CD4-positive, alpha-beta T cell treated with Interleukin-6 at 100 ng/mL for 8 hours (primary cell): ENCODE results near the gene GATB.
"Not testable (repeated sequence)": the region's sequence is repeated elsewhere in the genome, so short reads cannot be mapped to it uniquely, and the experiment has no call there.

ENCODE experiments used
- DNase-seq: peaks from one replicate; pipeline ENCODE4 v3.0.0-alpha.2; 2020; ENCODE audit warnings: mixed read lengths, low spot score

Gene GATB

DNA sequence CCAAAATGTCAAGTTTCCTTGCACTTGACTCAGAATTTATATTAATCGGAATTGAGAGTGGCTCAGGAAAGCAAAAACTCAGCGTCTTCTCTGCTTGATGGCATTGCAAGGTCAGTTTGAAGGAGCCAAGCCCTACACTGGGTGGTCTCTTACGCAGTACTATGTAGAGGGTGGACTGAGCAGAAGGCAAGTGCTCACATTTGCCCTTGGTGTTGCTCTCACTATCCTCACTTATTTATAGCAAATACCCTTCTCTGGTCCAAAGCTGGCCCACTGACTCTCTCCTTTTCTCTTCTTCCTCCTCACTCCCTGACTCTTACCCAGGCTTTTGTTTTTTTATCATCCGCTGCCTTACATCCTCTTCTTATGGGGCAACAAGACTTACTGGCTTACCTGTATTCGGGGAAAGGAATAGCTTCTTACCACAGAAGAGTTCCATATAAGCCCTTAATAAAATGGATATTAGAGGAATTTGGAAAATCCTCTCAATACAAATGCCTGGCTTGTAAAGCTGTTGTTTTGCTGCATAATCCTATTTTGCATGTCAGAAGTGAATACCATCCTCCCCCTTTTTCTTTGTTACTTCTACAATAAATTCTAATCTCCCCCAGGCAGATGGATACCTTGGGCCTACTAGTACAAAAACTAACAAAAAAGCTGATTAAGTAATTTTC lies 24.8 kb upstream of the GATB start:
- DNase-seq = no peak

GRCh38 chr4:151784706-151785105 lies 23.9 kb upstream of the GATB start:
- no peak for DNase-seq

GRCh38 chr4:151783867-151784266 lies 23.1 kb upstream of the GATB start:
- no peak for DNase-seq

DNA sequence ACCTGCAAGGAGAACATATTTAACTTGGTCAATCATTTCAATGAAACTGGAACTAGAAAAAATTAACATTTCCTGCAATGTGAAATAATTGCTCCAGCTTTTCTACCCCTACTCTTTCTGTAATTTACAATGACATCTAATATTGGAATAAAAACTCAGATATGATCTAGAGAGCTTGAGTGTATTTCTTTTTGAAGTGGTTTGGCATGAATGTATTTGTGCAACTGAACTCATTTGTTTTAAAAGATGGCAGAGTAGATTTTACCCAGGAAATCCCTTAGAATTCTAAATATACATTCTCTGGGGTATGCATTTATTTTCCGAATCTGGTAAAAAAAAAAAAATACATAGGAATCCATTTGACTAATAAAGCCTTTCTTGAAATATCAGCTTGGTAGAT lies 21.5 kb upstream of the GATB start:
- DNase-seq = no peak

GRCh38 chr4:151781026-151781425 lies 20.2 kb upstream of the GATB start:
- no peak for DNase-seq

DNA sequence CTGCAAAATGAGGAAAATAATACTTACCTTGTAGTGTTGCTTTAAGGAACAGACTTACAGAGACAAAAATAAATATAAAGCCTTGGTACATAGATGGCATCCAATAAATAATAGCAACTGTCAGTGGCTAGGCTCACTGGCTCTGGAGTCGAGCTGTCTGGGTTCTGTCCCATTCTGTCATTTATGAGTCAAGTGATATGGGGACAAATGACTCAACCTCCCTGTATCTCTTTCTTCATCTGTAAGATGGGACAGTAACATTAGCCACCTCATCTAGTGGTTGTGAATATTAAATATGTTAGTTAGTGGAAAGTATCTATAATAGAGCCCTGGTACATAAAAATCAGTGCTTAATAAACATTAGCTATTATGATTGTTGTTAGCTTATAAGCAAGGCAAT lies 16.7 kb upstream of the GATB start:
- DNase-seq = no peak

DNA sequence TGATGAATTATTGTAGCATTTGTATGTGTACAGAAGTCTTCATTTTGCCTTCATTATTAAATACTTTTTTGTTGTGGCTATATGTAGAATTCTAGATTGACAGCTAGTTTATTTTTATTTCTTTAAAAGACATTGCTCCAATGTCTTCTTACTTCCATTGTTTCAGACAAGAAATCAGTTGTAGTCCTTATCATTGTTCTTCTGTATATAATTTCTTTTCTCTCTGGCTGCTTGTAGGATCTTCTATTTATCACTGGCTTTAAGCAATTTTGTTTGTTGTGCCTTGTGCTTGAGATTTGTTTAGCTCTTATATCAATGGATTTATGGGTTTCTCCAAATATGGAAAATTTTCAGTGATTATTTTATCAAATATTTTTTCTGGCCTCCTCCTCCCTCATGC lies 13.5 kb upstream of the GATB start:
- no peak for DNase-seq

DNA sequence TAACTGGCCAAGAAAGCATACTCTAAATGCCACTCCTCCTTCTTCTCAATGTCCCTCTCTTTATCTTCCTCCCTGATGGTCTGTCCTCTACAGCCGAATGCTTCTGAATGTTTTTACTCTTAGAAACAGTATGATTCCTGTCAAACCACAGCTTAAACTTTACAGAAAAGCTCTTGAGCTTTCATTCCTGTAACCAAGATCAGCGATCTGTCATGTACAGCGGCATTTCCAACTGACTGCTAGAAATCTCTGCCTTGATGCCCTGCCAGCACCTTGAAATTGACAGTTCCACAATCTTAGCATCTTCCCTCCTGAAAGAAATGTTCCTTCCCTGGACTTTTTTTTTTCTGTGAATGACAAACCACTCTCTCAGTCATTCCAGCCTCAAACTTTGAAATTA lies 11.5 kb upstream of the GATB start:
- DNase-seq = no peak

DNA sequence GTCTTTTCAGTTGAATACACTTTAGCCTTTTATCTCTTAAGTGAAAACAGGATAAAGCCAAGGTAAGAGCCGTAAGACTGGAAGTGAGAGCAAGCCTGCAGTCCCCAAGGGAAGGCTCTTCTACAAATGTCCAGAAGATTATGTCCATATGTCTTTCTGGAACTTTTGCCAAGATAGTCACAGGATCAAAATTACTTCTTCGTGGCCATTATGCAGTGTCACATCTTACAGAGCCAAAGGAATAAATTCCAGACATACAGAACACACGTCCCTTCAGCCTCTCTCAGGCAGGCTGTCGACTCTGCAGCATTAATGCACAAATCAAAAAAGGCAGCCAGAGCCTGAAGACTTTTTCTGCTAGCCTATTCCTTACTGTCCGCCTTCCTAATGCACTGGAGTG lies 10.9 kb upstream of the GATB start:
- no peak for DNase-seq

GRCh38 chr4:151770154-151770553 lies 9.3 kb upstream of the GATB start:
- DNase-seq = no peak

- DNase-seq = no peak
These were observed 8.0 kb upstream of the GATB start for GRCh38 chr4:151768835-151769234.

DNA sequence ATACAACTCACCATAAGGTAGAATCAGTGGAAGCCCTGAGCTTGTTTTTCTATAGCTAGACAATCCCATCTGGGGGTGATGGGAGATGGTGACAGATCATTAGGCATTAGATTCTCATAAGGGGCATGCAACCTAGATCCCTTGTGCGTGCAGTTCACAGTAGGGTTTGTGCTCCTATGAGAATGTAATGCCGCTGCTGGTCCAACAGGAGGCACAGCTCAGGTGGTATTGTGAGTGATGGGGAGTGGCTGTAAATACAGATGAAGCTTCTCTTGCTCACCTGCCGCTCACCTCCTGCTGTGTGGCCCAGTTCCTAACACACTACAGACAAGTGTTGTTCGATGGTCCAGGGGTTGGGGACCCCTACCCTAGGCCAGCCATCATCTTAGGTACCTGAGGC lies 5.9 kb upstream of the GATB start:
- DNase-seq = no peak

DNA sequence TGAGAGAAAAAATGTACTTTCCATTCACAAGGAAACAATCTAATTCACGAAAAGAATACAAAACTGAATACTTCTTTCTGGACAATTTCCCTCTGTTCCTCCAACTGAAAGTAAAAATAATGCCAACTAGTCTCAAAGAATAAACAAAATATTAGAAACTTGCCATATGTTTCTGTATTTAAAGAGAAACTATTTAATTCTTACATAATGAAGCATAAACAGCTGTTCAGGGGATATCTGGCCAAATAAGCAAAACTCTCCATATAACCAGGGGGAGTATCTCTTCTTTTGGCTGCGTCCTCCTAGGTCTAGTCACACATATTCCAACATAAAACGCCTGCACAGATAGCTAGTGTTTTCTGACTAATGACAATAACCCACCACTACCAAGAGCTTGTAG lies 805 bp downstream of the GATB start:
- DNase-seq = no peak

DNA sequence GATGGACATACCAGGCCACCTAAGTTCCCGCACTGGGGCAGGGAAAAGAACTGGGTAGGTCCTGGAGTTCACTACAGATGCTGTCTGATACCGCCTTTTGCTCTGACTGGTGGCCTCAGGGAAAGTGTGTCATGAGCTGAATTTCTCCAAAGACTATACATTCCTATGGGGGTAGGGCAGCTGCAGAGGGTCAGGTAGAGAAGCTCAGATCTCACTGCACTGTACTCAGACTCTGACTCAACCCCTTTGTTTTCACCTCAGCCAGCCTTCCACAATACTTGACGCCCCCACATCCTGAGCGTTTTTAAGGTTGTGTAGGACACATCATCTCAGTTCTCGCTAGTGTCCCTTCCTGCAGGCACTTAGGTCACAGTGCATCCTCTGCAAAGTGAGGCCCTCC lies 7.8 kb downstream of the GATB start:
- no peak for DNase-seq

- DNase-seq = no peak
These were observed 10.7 kb downstream of the GATB start for GRCh38 chr4:151750156-151750555.

DNA sequence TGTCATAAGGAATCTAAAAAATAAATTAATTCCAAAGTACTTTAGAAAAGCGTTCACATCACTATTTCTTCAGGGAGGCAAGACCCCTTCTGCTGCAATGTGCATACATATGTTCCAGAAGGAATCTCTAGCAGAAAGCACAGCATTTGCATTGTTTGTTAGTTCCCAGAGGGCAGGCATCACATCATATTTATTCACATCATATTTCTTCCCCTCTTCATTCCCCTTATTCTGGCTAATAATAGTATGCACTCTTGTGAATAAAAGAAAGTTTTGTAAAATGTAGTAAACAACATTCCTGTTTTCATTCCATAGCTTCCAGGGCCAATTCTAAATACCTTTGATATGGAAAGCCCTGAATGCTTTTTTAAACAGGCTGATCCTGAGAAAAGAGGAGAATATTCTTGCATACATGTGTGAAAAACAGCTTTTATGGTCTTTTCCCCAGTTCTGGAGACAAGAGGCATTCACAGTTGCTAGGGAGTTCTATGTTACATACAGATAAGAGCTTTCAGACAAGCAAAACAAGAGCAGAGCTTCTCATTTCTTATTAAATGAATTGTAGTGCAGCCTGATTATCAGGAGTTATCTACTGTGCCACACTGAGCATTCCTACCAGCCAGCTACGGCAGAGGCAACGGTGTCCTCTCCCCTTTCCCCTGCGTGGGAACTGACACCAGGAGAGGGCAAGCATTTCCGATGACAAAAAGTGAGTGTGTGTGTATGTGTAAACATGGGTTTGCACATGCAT lies 15.2 kb downstream of the GATB start:
- no peak for DNase-seq

- no peak for DNase-seq
These were observed 16.2 kb downstream of the GATB start for GRCh38 chr4:151744614-151745013.

DNA sequence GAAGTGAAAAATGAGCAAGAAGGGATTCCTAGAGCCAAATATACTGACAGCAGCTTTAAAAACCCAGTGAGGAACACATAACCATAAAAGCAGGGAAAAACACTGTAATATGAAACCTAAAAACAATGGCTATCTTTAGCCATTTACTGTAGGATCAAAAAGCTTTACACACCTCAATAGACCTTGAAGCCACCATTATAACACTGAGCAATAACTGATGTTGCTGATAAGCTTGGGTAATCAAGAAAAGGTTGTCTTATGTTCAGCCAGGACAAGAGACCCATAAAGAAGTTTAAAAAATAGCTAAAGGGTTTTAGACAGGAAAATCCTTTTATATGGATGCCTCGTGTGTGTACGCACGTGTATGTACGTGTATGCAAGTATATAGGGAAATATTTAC lies 16.9 kb downstream of the GATB start:
- DNase-seq = no peak

- DNase-seq = no peak
These were observed 17.5 kb downstream of the GATB start for GRCh38 chr4:151743128-151743854.

DNA sequence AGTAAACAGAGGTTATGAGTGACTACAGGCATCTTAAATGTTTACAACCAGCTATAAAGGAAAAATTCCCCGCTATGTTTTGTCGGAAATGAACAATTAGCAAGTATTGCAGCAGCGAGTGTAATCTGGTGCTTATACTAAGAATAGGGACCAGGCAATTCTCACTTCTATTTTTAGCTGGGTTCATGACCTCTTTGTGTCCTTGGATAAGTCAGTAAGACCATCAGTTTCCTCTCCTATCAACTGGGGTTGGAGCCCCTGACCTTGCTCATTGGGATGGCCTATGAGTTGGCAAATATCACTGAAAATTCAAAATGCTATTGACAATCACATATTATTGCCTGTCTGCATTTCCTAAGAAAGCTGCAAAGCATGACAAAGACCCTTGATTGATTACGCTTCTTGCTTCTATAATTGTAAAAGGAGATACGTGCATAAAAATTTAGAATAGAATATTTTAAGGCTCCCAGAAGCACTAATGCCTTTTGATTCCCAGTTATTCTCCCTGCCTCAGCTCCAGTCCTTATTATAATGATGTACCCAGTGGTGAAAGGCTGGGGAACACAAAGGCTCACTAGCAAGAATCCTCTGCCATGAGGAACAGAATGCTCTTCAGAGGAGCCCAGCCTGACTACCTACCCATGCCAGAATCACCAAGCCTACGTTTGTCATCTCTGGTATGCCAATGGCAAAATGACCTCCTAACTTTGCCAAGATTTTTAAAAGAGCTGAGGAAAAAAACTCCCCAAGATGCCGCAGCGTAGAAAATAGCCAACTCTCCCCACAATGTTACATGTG lies 21.9 kb downstream of the GATB start:
- DNase-seq = no peak

GRCh38 chr4:151736852-151737251 lies 24.0 kb downstream of the GATB start:
- not testable (repeated sequence) for DNase-seq

DNA sequence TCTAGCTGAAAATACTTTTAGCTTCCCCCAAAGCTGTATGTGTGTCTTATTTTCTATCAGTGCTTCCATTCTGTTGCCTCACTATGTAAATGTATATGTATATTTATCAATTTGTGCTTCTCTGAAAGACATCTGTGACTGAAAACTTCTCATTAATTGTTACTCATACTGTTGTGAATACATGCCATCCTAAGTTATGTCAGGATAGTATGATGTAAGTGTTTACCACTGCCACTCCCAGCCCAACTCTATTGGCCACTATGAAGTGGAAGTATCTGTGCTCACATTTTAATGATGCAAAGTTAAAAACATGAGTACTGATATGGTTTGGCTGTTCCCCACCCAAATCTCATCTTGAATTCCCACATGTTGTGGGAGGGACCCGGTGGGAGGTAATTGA lies 24.4 kb downstream of the GATB start:
- no peak for DNase-seq
